Endodermal cell (in vitro differentiated cells): Measurements from ENCODE around the gene DQX1. TPM values are rescaled to one million over a fixed set of nuclear protein-coding genes. Genes with fewer than 3 reads are reported as not detected.

Experiments
- DNase-seq: peaks from one replicate; pipeline ENCODE4 v3.0.0-alpha.2; 2017
- H3K27ac ChIP-seq: 2 replicates; pipeline ENCODE4 v1.5.1; 2013; ENCODE audit warnings: mild to moderate bottlenecking, low read depth, low read length, moderate library complexity
- H3K27me3 ChIP-seq: 2 replicates; pipeline ENCODE4 v1.6.1; 2013; ENCODE audit warnings: mild to moderate bottlenecking, low read length, moderate library complexity; ENCODE audit not compliant: insufficient read depth, control insufficient read depth, poor library complexity, severe bottlenecking
- H3K36me3 ChIP-seq: 2 replicates; pipeline ENCODE4 v1.7.0; 2013; ENCODE audit warnings: mild to moderate bottlenecking, low read length, moderate library complexity; ENCODE audit not compliant: control insufficient read depth, insufficient read depth
- H3K4me1 ChIP-seq: one replicate; pipeline ENCODE4 v1.7.0; 2013; ENCODE audit warnings: low read length; ENCODE audit not compliant: control insufficient read depth, insufficient read depth
- H3K4me3 ChIP-seq: 2 replicates; pipeline ENCODE4 v1.5.1; 2013; ENCODE audit warnings: mild to moderate bottlenecking, low read length, moderate library complexity
- H3K9ac ChIP-seq: 2 replicates; pipeline ENCODE4 v1.6.1; 2013; ENCODE audit warnings: mild to moderate bottlenecking, low read length, moderate library complexity; ENCODE audit not compliant: poor library complexity, severe bottlenecking; ENCODE audit errors: extremely low read depth
- H3K9me3 ChIP-seq: 2 replicates; pipeline ENCODE4 v1.6.1; 2013; ENCODE audit warnings: mild to moderate bottlenecking, low read length, moderate library complexity; ENCODE audit not compliant: control insufficient read depth
- H3K27ac Mint-ChIP-seq: 2 replicates; pipeline ENCODE4 v1.8.0; 2020; ENCODE audit warnings: mixed read lengths
- H3K27me3 Mint-ChIP-seq: 2 replicates; pipeline ENCODE4 v1.8.0; 2021; ENCODE audit warnings: mild to moderate bottlenecking, mixed read lengths; ENCODE audit not compliant: insufficient read depth
- H3K36me3 Mint-ChIP-seq: 2 replicates; pipeline ENCODE4 v1.8.0; 2020; ENCODE audit warnings: low read depth, mixed read lengths
- H3K4me1 Mint-ChIP-seq: 2 replicates; pipeline ENCODE4 v1.8.0; 2020; ENCODE audit warnings: mixed read lengths
- H3K4me3 Mint-ChIP-seq: 2 replicates; pipeline ENCODE4 v1.8.0; 2020; ENCODE audit warnings: mild to moderate bottlenecking, moderate library complexity, mixed read lengths
- H3K9me3 Mint-ChIP-seq: 2 replicates; pipeline ENCODE4 v1.8.0; 2020; ENCODE audit warnings: mild to moderate bottlenecking, mixed read lengths
- CTCF ChIP-seq: fragments of 200-600 bp; sonication (generic); conservative IDR thresholded peaks from 2 replicates; pipeline ENCODE4 v1.5.0; 2021; ENCODE audit warnings: antibody characterized with exemption, mild to moderate bottlenecking
- WGBS, 2 experiments: methylation state at CpG; one replicate each; pipeline versions ENCODE4 v1.1.5 to v1.1.7; 2013; ENCODE audit warnings: missing lambda C conversion rate in 2 of 2, mixed read lengths in 1 of 2; ENCODE audit not compliant: insufficient coverage in 1 of 2, insufficient read length in 1 of 2; 5-methylcytosine and 5-hydroxymethylcytosine counted together
- total RNA-seq, 2 donors: library from RNA; stranded (reverse); fragmentation: NEBNext Ultra II Directional in 1 of 2; extraction: Animal tissue kit (Norgen Biotek cat#: 25700) in 1 of 2; gene quantifications; 2 replicates in 1 of 2; 3 replicates in 1 of 2; pipeline ENCODE4 v1.2.1, GENCODE V29; 2021

Gene DQX1
- total RNA-seq, 2 donors from 2014 or later: 0.93 to 1.1 TPM

DNA sequence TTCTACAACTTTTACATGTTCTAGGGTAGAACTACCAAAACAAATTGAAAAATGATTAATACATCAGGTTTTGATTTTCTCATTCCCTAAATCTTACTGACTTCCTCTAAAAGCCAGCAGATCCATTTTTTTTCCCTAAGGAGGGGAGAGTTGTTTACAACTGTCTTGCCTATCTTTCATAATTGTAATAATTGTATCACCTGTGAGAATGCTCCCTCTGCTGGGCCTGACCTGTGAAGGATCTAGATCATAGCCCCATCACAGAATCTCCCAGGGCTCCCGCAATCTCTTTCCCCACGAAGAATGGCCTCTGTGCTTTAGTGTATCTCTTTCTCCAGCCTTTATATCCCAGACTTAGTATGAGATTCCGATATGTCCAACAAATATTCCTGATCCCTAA is 18.6 kb upstream of the DQX1 start:
- 85 to 88% methylated on average over 3 of the region's 3 CpGs for WGBS, 2 experiments
- H3K27ac Mint-ChIP-seq: no peak overlapping the region
- no peak overlapping the region for H3K27ac ChIP-seq
- no peaks in the 10 kb centered on the region for H3K4me1 ChIP-seq
- H3K36me3 Mint-ChIP-seq: no peaks in the 10 kb centered on the region
- no peak overlapping the region for H3K4me3 ChIP-seq
- no peaks in the 10 kb centered on the region for H3K9me3 Mint-ChIP-seq
- no peaks in the 10 kb centered on the region for H3K36me3 ChIP-seq
- H3K4me1 Mint-ChIP-seq: peaks cover 12% of the 10 kb centered on the region
- DNase-seq: no peak
- H3K9me3 ChIP-seq: no peaks in the 10 kb centered on the region
- H3K27me3 ChIP-seq: peaks cover 25% of the 10 kb centered on the region
- H3K27me3 Mint-ChIP-seq: peaks cover 26% of the 10 kb centered on the region
- peak; percentile 42 for TF ChIP-seq CTCF
- H3K9ac ChIP-seq: no peak overlapping the region
- H3K4me3 Mint-ChIP-seq: no peak overlapping the region

DNA sequence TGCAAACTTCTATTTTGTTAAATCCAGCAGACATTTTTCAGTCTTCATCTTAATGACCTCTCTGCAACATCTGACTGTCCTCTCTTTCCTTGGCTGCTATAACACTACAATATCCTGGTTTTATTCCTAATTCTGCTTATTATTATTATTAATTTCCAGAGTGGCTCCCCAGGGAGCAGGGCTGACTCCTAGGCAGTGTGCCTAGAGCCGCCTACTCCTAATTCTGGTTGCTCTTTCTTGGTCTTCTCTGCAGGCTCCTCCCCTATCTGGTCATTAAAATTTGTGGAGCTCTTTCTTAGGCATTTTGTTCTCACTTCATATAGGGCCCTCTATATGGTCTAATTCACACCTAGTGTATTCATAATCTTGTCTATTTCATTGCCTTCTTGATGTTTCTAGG is 16.9 kb upstream of the DQX1 start:
- Mint-ChIP-seq H3K4me3 (no peak overlapping the region), H3K9me3 (no peaks in the 10 kb centered on the region), H3K27me3 (peaks cover 16% of the 10 kb centered on the region), H3K27ac (no peak overlapping the region), H3K36me3 (no peaks in the 10 kb centered on the region), H3K4me1 (peaks cover 14% of the 10 kb centered on the region)
- Histone ChIP-seq H3K9ac (no peak overlapping the region), H3K4me1 (no peaks in the 10 kb centered on the region), H3K27ac (no peak overlapping the region), H3K9me3 (no peaks in the 10 kb centered on the region), H3K4me3 (no peak overlapping the region), H3K27me3 (peaks cover 8% of the 10 kb centered on the region), H3K36me3 (no peaks in the 10 kb centered on the region)
- no peak for TF ChIP-seq CTCF
- no peak for DNase-seq
- 89 to 91% methylated on average over 1 of the region's 1 CpG for WGBS, 2 experiments

GRCh38 chr2:74540291-74540690 is 14.3 kb upstream of the DQX1 start:
- Histone ChIP-seq H3K4me1 (no peaks in the 10 kb centered on the region), H3K36me3 (no peaks in the 10 kb centered on the region), H3K9me3 (no peaks in the 10 kb centered on the region), H3K27ac (no peak overlapping the region), H3K27me3 (no peaks in the 10 kb centered on the region), H3K4me3 (no peak overlapping the region), H3K9ac (no peak overlapping the region)
- no peaks in the 10 kb centered on the region for H3K36me3 Mint-ChIP-seq
- H3K4me3 Mint-ChIP-seq: no peak overlapping the region
- 92 to 96% methylated on average over 5 of the region's 5 CpGs for WGBS, 2 experiments
- peaks cover 2% of the 10 kb centered on the region for H3K27me3 Mint-ChIP-seq
- TF ChIP-seq CTCF: no peak
- no peak overlapping the region for H3K27ac Mint-ChIP-seq
- peaks cover 9% of the 10 kb centered on the region for H3K4me1 Mint-ChIP-seq
- no peak for DNase-seq
- no peaks in the 10 kb centered on the region for H3K9me3 Mint-ChIP-seq
